ENCODE results near the gene CEP97. TPM values are rescaled to one million over a fixed set of nuclear protein-coding genes. Genes with fewer than 3 reads are reported as not detected.

The CEP97 gene
- total RNA-seq, 1 experiment from 2014 or later: 12.0 TPM

- TF ChIP-seq, protein P1, sequence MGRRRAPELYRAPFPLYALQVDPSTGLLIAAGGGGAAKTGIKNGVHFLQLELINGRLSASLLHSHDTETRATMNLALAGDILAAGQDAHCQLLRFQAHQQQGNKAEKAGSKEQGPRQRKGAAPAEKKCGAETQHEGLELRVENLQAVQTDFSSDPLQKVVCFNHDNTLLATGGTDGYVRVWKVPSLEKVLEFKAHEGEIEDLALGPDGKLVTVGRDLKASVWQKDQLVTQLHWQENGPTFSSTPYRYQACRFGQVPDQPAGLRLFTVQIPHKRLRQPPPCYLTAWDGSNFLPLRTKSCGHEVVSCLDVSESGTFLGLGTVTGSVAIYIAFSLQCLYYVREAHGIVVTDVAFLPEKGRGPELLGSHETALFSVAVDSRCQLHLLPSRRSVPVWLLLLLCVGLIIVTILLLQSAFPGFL (CRISPR knock-in tag; IDR thresholded peaks at IDR 0.05; ENCODE audit: borderline replicate concordance): no peak
- no peak for TF ChIP-seq ZNF138 (CRISPR knock-in tag; conservative IDR thresholded peaks at IDR 0.05)
- TF ChIP-seq SMAD4 (CRISPR knock-in tag; IDR thresholded peaks at IDR 0.05): 0 out of 2 replicates have a peak, but pooled peaks have one; percentile 42
- no peak for TF ChIP-seq MYBL2 (CRISPR knock-in tag; IDR thresholded peaks at IDR 0.05)
- no peak for TF ChIP-seq ZMAT4 (CRISPR knock-in tag; IDR thresholded peaks at IDR 0.05)
- TF ChIP-seq, protein P2, sequence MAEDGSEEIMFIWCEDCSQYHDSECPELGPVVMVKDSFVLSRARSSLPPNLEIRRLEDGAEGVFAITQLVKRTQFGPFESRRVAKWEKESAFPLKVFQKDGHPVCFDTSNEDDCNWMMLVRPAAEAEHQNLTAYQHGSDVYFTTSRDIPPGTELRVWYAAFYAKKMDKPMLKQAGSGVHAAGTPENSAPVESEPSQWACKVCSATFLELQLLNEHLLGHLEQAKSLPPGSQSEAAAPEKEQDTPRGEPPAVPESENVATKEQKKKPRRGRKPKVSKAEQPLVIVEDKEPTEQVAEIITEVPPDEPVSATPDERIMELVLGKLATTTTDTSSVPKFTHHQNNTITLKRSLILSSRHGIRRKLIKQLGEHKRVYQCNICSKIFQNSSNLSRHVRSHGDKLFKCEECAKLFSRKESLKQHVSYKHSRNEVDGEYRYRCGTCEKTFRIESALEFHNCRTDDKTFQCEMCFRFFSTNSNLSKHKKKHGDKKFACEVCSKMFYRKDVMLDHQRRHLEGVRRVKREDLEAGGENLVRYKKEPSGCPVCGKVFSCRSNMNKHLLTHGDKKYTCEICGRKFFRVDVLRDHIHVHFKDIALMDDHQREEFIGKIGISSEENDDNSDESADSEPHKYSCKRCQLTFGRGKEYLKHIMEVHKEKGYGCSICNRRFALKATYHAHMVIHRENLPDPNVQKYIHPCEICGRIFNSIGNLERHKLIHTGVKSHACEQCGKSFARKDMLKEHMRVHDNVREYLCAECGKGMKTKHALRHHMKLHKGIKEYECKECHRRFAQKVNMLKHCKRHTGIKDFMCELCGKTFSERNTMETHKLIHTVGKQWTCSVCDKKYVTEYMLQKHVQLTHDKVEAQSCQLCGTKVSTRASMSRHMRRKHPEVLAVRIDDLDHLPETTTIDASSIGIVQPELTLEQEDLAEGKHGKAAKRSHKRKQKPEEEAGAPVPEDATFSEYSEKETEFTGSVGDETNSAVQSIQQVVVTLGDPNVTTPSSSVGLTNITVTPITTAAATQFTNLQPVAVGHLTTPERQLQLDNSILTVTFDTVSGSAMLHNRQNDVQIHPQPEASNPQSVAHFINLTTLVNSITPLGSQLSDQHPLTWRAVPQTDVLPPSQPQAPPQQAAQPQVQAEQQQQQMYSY (CRISPR knock-in tag; IDR thresholded peaks at IDR 0.05): no peak
- no peak for TF ChIP-seq ZNF671 (CRISPR knock-in tag; IDR thresholded peaks at IDR 0.05)
- TF ChIP-seq ZNF121 (CRISPR knock-in tag; IDR thresholded peaks at IDR 0.05): no peak
- TF ChIP-seq, protein P3, sequence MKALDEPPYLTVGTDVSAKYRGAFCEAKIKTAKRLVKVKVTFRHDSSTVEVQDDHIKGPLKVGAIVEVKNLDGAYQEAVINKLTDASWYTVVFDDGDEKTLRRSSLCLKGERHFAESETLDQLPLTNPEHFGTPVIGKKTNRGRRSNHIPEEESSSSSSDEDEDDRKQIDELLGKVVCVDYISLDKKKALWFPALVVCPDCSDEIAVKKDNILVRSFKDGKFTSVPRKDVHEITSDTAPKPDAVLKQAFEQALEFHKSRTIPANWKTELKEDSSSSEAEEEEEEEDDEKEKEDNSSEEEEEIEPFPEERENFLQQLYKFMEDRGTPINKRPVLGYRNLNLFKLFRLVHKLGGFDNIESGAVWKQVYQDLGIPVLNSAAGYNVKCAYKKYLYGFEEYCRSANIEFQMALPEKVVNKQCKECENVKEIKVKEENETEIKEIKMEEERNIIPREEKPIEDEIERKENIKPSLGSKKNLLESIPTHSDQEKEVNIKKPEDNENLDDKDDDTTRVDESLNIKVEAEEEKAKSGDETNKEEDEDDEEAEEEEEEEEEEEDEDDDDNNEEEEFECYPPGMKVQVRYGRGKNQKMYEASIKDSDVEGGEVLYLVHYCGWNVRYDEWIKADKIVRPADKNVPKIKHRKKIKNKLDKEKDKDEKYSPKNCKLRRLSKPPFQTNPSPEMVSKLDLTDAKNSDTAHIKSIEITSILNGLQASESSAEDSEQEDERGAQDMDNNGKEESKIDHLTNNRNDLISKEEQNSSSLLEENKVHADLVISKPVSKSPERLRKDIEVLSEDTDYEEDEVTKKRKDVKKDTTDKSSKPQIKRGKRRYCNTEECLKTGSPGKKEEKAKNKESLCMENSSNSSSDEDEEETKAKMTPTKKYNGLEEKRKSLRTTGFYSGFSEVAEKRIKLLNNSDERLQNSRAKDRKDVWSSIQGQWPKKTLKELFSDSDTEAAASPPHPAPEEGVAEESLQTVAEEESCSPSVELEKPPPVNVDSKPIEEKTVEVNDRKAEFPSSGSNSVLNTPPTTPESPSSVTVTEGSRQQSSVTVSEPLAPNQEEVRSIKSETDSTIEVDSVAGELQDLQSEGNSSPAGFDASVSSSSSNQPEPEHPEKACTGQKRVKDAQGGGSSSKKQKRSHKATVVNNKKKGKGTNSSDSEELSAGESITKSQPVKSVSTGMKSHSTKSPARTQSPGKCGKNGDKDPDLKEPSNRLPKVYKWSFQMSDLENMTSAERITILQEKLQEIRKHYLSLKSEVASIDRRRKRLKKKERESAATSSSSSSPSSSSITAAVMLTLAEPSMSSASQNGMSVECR (CRISPR knock-in tag; IDR thresholded peaks at IDR 0.05; ENCODE audit: borderline replicate concordance): peak; percentile 83
- TF ChIP-seq NFATC4 (CRISPR knock-in tag; IDR thresholded peaks at IDR 0.05): no peak
- peak; percentile 41; the same call in 1 of the 2 replicates for TF ChIP-seq USF2 (CRISPR knock-in tag; IDR thresholded peaks at IDR 0.05)
- no peak for TF ChIP-seq MLX (CRISPR knock-in tag; IDR thresholded peaks at IDR 0.05)
- TF ChIP-seq FOXJ3 (CRISPR knock-in tag; IDR thresholded peaks at IDR 0.05; ENCODE audit: borderline replicate concordance): no peak
- TF ChIP-seq, protein P4, sequence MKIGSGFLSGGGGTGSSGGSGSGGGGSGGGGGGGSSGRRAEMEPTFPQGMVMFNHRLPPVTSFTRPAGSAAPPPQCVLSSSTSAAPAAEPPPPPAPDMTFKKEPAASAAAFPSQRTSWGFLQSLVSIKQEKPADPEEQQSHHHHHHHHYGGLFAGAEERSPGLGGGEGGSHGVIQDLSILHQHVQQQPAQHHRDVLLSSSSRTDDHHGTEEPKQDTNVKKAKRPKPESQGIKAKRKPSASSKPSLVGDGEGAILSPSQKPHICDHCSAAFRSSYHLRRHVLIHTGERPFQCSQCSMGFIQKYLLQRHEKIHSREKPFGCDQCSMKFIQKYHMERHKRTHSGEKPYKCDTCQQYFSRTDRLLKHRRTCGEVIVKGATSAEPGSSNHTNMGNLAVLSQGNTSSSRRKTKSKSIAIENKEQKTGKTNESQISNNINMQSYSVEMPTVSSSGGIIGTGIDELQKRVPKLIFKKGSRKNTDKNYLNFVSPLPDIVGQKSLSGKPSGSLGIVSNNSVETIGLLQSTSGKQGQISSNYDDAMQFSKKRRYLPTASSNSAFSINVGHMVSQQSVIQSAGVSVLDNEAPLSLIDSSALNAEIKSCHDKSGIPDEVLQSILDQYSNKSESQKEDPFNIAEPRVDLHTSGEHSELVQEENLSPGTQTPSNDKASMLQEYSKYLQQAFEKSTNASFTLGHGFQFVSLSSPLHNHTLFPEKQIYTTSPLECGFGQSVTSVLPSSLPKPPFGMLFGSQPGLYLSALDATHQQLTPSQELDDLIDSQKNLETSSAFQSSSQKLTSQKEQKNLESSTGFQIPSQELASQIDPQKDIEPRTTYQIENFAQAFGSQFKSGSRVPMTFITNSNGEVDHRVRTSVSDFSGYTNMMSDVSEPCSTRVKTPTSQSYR (CRISPR knock-in tag; IDR thresholded peaks at IDR 0.05): no peak; the same call in 1 of the 2 replicates
- TF ChIP-seq FOXP1 (CRISPR knock-in tag; IDR thresholded peaks at IDR 0.05; ENCODE audit: borderline replicate concordance): peak; percentile 56; the same call in 1 of the 2 replicates
- no peak for TF ChIP-seq ELF4 (CRISPR knock-in tag; IDR thresholded peaks at IDR 0.05; ENCODE audit: low read depth)
- TF ChIP-seq, protein P5, sequence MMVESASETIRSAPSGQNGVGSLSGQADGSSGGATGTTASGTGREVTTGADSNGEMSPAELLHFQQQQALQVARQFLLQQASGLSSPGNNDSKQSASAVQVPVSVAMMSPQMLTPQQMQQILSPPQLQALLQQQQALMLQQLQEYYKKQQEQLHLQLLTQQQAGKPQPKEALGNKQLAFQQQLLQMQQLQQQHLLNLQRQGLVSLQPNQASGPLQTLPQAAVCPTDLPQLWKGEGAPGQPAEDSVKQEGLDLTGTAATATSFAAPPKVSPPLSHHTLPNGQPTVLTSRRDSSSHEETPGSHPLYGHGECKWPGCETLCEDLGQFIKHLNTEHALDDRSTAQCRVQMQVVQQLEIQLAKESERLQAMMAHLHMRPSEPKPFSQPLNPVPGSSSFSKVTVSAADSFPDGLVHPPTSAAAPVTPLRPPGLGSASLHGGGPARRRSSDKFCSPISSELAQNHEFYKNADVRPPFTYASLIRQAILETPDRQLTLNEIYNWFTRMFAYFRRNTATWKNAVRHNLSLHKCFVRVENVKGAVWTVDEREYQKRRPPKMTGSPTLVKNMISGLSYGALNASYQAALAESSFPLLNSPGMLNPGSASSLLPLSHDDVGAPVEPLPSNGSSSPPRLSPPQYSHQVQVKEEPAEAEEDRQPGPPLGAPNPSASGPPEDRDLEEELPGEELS (CRISPR knock-in tag; IDR thresholded peaks at IDR 0.05): 0 out of 2 replicates have a peak, but pooled peaks have one; percentile 34
- TF ChIP-seq, protein P6, sequence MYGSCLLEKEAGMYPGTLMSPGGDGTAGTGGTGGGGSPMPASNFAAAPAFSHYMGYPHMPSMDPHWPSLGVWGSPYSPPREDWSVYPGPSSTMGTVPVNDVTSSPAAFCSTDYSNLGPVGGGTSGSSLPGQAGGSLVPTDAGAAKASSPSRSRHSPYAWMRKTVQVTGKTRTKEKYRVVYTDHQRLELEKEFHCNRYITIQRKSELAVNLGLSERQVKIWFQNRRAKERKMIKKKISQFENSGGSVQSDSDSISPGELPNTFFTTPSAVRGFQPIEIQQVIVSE (CRISPR knock-in tag; IDR thresholded peaks at IDR 0.05; ENCODE audit: borderline replicate concordance): no peak
- TF ChIP-seq JUN (CRISPR knock-in tag; IDR thresholded peaks at IDR 0.05): peak; percentile 37; the same call in 1 of the 2 replicates
Measured at GRCh38 chr3:101779047-101779821, 54.8 kb downstream of the CEP97 start, which contains the start of gene NXPE3 (continued).

Measured in WTC11 (cell line).